Spleen (tissue), 13 donors: ENCODE measurements around the gene CHTOP. TPM values are rescaled to one million over a fixed set of nuclear protein-coding genes. Genes with fewer than 3 reads are reported as not detected.

ENCODE experiments used
- DNase-seq: peaks from one replicate; pipeline ENCODE4 v3.0.0-alpha.2; 2020
- H3K27ac ChIP-seq, 8 donors: fragments of 200-600 bp; sonication (generic) in 7 of 8; 1 replicate in 4 of 8; 2 replicates in 4 of 8; pipeline versions ENCODE4 v1.5.0 to v1.8.0; 2016 to 2021; ENCODE audit warnings: inconsistent platforms in 4 of 8, mild to moderate bottlenecking in 4 of 8, moderate library complexity in 1 of 8
- H3K27me3 ChIP-seq, 7 donors: fragments of 200-600 bp; sonication (generic) in 6 of 7; replicated peaks in 1 of 7; 1 replicate in 4 of 7; 2 replicates in 3 of 7; pipeline versions ENCODE4 v1.5.0 to v1.8.0; 2016 to 2021; ENCODE audit warnings: inconsistent platforms in 3 of 7, mild to moderate bottlenecking in 1 of 7
- H3K36me3 ChIP-seq, 6 donors: fragments of 200-600 bp; sonication (generic) in 5 of 6; 1 replicate in 4 of 6; 2 replicates in 2 of 6; pipeline versions ENCODE4 v1.5.0 to v1.8.0; 2016 to 2021; ENCODE audit warnings: inconsistent platforms in 2 of 6
- H3K4me1 ChIP-seq, 6 donors: fragments of 200-600 bp; sonication (generic) in 5 of 6; 1 replicate in 3 of 6; 2 replicates in 3 of 6; pipeline versions ENCODE4 v1.5.0 to v1.8.0; 2016 to 2021; ENCODE audit warnings: inconsistent platforms in 3 of 6
- H3K4me3 ChIP-seq, 8 donors: fragments of 200-600 bp; sonication (generic) in 7 of 8; 1 replicate in 4 of 8; 2 replicates in 4 of 8; pipeline versions ENCODE4 v1.5.0 to v1.8.0; 2016 to 2021; ENCODE audit warnings: inconsistent platforms in 4 of 8, mild to moderate bottlenecking in 4 of 8, moderate library complexity in 2 of 8
- H3K9me3 ChIP-seq, 8 donors: fragments of 200-600 bp; sonication (generic) in 7 of 8; 1 replicate in 4 of 8; 2 replicates in 4 of 8; pipeline versions ENCODE4 v1.5.0 to v1.8.0; 2016 to 2021; ENCODE audit warnings: inconsistent platforms in 4 of 8
- POLR2A ChIP-seq, 3 donors: fragments of 450-650 bp; IDR thresholded peaks; one replicate each; pipeline ENCODE4 v1.5.1; 2017; ENCODE audit warnings: antibody characterized with exemption in 3 of 3, mild to moderate bottlenecking in 1 of 3
- POLR2AphosphoS5 ChIP-seq, 3 donors: sonication (generic); formaldehyde crosslinking; IDR thresholded peaks; one replicate each; pipeline ENCODE4 v1.5.1; 2017; ENCODE audit warnings: antibody characterized with exemption in 3 of 3
- WGBS, 5 donors: extraction: QIAGEN DNeasy Blood & Tissue Kit in 3 of 5; methylation state at CpG; one replicate each; pipeline versions ENCODE4 v1.1.5 to v1.1.7; 2013 to 2018; 5-methylcytosine and 5-hydroxymethylcytosine counted together
- intact Hi-C: fragments of 100-400 bp; cut with DNase I; formaldehyde crosslinking; loops from one replicate; pipeline ENCODE4 v1.15.0; 2023; ENCODE audit warnings: low total_unique reads
- long read RNA-seq, 2 donors: transcript quantifications; one replicate each; lab custom pipeline, GENCODE V29; 2026
- polyA plus RNA-seq, 3 donors: library from polyadenylated mRNA; stranded (reverse); fragments of 200-250 nt; gene quantifications; one replicate each; pipeline ENCODE4 v1.2.1, GENCODE V29; 2013
- total RNA-seq, 7 donors: library from RNA; depleted of rRNA in 3 of 7; stranded (reverse); fragments of >200 nt in 3 of 7; fragmentation: NEBNext Ultra II Directional in 4 of 7; extraction: Animal tissue kit (Norgen Biotek cat#: 25700) in 4 of 7; gene quantifications; one replicate each; pipeline versions ENCODE4 v1.1.0 to v1.2.1, GENCODE V29; 2016 to 2021
- TF ChIP-seq, protein P1 (sequence below), 11 experiments: fragments of 200-600 bp in 7 of 11; fragments of 450-650 bp in 4 of 11; sonication (generic) in 4 of 11; IDR thresholded peaks in 8 of 11; conservative IDR thresholded peaks in 3 of 11; 1 replicate in 7 of 11; 2 replicates in 4 of 11; pipeline versions ENCODE4 v1.4.0 to v1.8.0; 2016 to 2021; ENCODE audit warnings: antibody characterized with exemption in 11 of 11, inconsistent platforms in 4 of 11, mild to moderate bottlenecking in 1 of 11
- donor health status: healthy with polysubstance abuse.
- donor health status: DM: no; HTN: no; CAD: no; lungs with moderate emphysema.
- donor health status: DM: no; HTN: no; CAD: no.
- donor health status: Bipolar disorder and iron deficiency.
- donor health status: healthy.
- donor health status: DM: no; HTN: no; CAD: no.
- donor health status: DM: yes; HTN: yes; CAD: no.

The CHTOP gene, protein sequence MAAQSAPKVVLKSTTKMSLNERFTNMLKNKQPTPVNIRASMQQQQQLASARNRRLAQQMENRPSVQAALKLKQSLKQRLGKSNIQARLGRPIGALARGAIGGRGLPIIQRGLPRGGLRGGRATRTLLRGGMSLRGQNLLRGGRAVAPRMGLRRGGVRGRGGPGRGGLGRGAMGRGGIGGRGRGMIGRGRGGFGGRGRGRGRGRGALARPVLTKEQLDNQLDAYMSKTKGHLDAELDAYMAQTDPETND
- total RNA-seq (100 to 1,000 TPM in 2 of 7 donors, 10 to 100 TPM in 5; 70.7 to 108 (median 86.3) TPM), polyA plus RNA-seq (10 to 100 TPM; 58.1 to 84.1 (median 73.1) TPM)
- long read RNA-seq, donor 1, transcript CHTOP-203 (6 exons, 2,165 nt), result major isoform, 13 of 43 reads
- long read RNA-seq, donor 1, transcript CHTOP-204 (6 exons, 2,096 nt), result minor isoform, 9 of 43 reads
- long read RNA-seq, donor 1, partial matches to known transcripts, result 19 of 43 reads
- long read RNA-seq, donor 1, other reads (novel, unspliced or antisense), result 0 of 43 reads
- long read RNA-seq, donor 2, transcript CHTOP-204 (6 exons, 2,096 nt), result minor isoform, 5 of 35 reads
- long read RNA-seq, donor 2, transcript CHTOP-203 (6 exons, 2,165 nt), result major isoform, 10 of 35 reads
- long read RNA-seq, donor 2, partial matches to known transcripts, result 19 of 35 reads
- long read RNA-seq, donor 2, other reads (novel, unspliced or antisense), result 0 of 35 reads

DNA sequence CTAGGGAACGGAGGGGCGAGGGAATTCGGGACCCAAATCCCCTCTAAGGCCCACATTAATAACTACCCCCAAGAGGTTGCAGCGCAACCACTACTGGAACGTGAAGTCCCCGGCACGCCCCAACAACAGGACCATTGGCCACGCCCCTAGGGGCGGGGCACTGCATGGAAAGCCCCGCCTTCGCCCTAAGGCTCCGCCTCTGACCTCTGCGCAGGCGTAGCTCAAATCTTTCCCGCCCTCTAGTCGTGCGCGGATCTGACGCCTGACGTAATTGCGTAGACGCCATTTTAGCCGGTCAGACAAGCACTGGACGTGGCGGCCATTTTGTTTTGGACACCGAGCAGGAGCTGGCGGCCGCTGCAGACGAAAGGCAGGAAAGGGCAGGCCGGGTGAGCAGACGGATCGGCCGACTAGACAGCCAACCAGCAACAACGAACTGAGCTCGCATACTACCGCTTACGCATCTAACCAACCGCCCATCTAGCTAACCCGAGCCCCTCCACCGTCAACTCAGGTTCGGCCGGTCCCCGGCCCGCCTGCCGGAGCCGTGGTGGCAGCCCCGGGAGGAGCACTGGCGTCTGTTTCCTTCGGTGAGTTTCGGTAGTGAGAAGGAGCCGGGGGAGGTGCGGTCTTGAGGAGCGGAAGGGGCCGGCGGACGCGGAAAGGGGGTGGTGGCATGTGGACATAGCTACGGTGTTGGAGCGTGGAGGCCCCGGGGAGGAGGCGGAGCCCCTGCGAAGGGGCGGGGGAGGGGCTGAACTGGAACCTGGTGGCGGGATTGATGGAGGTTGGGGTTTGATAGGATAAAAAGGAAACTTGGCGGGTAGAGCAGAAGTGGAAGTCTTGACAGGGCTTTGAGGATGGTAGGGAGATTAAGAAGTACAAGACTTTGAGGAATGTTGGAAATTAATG, at the start of gene CHTOP:
Gene CHTOP (plus strand): TSS at position 313 of the 912 bp plus-strand sequence. CDS start 2,523 bp downstream, outside the sequence.
- TF ChIP-seq, protein P1, sequence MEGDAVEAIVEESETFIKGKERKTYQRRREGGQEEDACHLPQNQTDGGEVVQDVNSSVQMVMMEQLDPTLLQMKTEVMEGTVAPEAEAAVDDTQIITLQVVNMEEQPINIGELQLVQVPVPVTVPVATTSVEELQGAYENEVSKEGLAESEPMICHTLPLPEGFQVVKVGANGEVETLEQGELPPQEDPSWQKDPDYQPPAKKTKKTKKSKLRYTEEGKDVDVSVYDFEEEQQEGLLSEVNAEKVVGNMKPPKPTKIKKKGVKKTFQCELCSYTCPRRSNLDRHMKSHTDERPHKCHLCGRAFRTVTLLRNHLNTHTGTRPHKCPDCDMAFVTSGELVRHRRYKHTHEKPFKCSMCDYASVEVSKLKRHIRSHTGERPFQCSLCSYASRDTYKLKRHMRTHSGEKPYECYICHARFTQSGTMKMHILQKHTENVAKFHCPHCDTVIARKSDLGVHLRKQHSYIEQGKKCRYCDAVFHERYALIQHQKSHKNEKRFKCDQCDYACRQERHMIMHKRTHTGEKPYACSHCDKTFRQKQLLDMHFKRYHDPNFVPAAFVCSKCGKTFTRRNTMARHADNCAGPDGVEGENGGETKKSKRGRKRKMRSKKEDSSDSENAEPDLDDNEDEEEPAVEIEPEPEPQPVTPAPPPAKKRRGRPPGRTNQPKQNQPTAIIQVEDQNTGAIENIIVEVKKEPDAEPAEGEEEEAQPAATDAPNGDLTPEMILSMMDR (IDR thresholded peaks at IDR 0.05 in 8 of 11, conservative IDR thresholded peaks at IDR 0.05 in 3 of 11), result peak in 5 of 11 experiments; percentile 8 to 42 (median 28)
- peak; percentile 33 to 92 (median 82) for TF ChIP-seq POLR2A (IDR thresholded peaks at IDR 0.05)
- TF ChIP-seq POLR2AphosphoS5 (IDR thresholded peaks at IDR 0.05), result peak; percentile 94 to 97 (median 95)
- Histone ChIP-seq H3K27ac (peak within 1 kb of the TSS; percentile 98 to 100 (median 99)), H3K4me1 (peaks cover 18 to 74% (median 46%) of the 10 kb centered on the region in 6 donors), H3K36me3 (peaks cover 8 to 41% (median 29%) of the 10 kb centered on the region in 6 donors), H3K9me3 (no peaks in the 10 kb centered on the region), H3K27me3 (no peaks in the 10 kb centered on the region), H3K4me3 (peak within 1 kb of the TSS; percentile 63 to 75 (median 70))
- peak; percentile 99 for DNase-seq
- 2 to 3% (median 2%) methylated on average over 61 to 65 of the region's 65 CpGs for WGBS, 5 donors
- intact Hi-C loops, result no loop called here

DNA sequence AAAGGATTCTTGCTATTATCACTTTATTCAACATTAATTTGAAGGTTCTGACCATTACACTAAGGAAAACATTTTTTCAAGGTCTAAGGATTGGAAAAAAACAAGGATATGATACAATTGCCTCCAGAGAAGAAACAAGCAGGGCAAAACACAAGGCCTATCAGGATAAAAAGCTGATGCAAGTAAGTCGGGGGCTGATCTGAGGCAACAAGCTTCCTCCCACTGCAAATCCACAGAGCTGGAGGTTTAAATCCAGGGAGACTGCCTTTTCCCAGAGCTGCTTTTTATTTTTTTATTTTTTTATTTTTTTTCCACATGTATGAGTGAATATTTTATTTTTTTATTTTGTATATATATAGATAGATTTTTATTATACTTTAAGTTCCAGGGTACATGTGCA, 48.9 kb upstream of the CHTOP start:
- Histone ChIP-seq H3K9me3 (no peaks in the 10 kb centered on the region), H3K27ac (peak overlapping the region in 2 of 8 donors; percentile 9 to 39), H3K4me1 (peaks cover 0 to 24% (median 13%) of the 10 kb centered on the region in 6 donors), H3K4me3 (no peak overlapping the region), H3K27me3 (no peaks in the 10 kb centered on the region), H3K36me3 (no peaks in the 10 kb centered on the region)
- intact Hi-C loops, result no loop called here
- no peak for TF ChIP-seq POLR2AphosphoS5 (IDR thresholded peaks at IDR 0.05)
- TF ChIP-seq POLR2A (IDR thresholded peaks at IDR 0.05), result no peak
- TF ChIP-seq, protein P1 (IDR thresholded peaks at IDR 0.05 in 8 of 11, conservative IDR thresholded peaks at IDR 0.05 in 3 of 11), result no peak
- 43 to 65% (median 54%) methylated on average over 1 of the region's 1 CpG for WGBS, 5 donors
- DNase-seq, result no peak

DNA sequence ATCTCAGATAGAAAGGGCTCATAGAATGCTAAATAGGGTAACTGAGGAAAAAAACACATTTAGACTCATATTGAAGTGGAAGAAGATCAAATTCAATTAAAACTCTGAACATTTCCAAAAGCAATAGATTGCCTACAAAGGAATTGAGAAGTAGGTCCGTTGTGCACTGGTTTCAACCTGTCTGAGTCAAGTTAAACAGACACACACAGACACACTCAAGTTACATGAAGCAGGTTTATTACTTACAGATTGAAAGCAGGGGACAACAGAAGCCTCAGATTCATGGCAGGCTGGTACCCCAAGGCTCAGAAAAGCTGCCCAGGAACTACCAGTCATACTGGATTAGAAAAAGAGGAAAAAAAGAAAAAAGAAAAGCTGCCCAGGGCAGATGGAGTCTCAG, 47.5 kb upstream of the CHTOP start:
- no peaks in the 10 kb centered on the region for H3K27me3 ChIP-seq
- no peaks in the 10 kb centered on the region for H3K9me3 ChIP-seq
- no peak for TF ChIP-seq POLR2AphosphoS5 (IDR thresholded peaks at IDR 0.05)
- TF ChIP-seq, protein P1 (IDR thresholded peaks at IDR 0.05 in 8 of 11, conservative IDR thresholded peaks at IDR 0.05 in 3 of 11), result no peak
- no peak for TF ChIP-seq POLR2A (IDR thresholded peaks at IDR 0.05)
- intact Hi-C loops, result no loop called here
- no peaks in the 10 kb centered on the region for H3K36me3 ChIP-seq
- WGBS, 5 donors, result 44 to 64% (median 57%) methylated on average over 1 of the region's 1 CpG
- DNase-seq, result no peak
- peaks cover 0 to 24% (median 13%) of the 10 kb centered on the region in 6 donors for H3K4me1 ChIP-seq
- no peak overlapping the region for H3K4me3 ChIP-seq
- H3K27ac ChIP-seq, result peak overlapping the region in 5 of 8 donors; percentile 29 to 65 (median 52)
